Panc1 (cell line): ENCODE results near the gene NSDHL. TPM values are rescaled to one million over a fixed set of nuclear protein-coding genes. Genes with fewer than 3 reads are reported as not detected.

Source experiments
- ATAC-seq: fragments of 200-7000 bp; cut with Tn5 transposase; 2 replicates; pipeline ENCODE4 v1.9.1; 2020; ENCODE audit warnings: mild to moderate bottlenecking, moderate library complexity
- BruUV-seq: library from RNA; stranded (reverse); fragments of 400-500 nt; replicated peaks from 2 replicates; lab custom pipeline; 2021; lab: Mats Ljungman, UMichigan
- CTCF ChIA-PET: fragments of 300-600 bp; sonication (Branson Sonifier 250); formaldehyde crosslinking; loops from one replicate; lab custom pipeline; 2022; ENCODE audit warnings: antibody characterized with exemption; lab: Charles Lee
- POLR2A ChIA-PET: fragments of 300-600 bp; sonication (Branson Sonifier 250); formaldehyde crosslinking; loops from one replicate; lab custom pipeline; 2022; ENCODE audit warnings: antibody characterized with exemption; lab: Charles Lee
- DNase-seq: peaks from one replicate; pipeline ENCODE4 v3.0.0-alpha.2; 2010; ENCODE audit warnings: low read depth, low spot score
- H3K27ac ChIP-seq: 2 replicates; pipeline ENCODE4 v1.5.1; 2011; ENCODE audit warnings: mild to moderate bottlenecking, low read length, inconsistent platforms
- H3K27me3 ChIP-seq: fragments of 200-500 bp; sonication (Bioruptor generic); 2 replicates; pipeline ENCODE4 v1.6.0; 2014; ENCODE audit warnings: low read length, inconsistent platforms; ENCODE audit not compliant: control insufficient read depth, insufficient read depth
- H3K36me3 ChIP-seq: fragments of 200-500 bp; sonication (Bioruptor generic); 2 replicates; pipeline ENCODE4 v1.5.1; 2014; ENCODE audit warnings: inconsistent platforms, mild to moderate bottlenecking, low read length, moderate library complexity; ENCODE audit not compliant: control insufficient read depth, insufficient read depth
- H3K4me1 ChIP-seq: 2 replicates; pipeline ENCODE4 v1.5.1; 2011; ENCODE audit warnings: inconsistent platforms, mild to moderate bottlenecking, low read length, moderate library complexity; ENCODE audit not compliant: control insufficient read depth, insufficient read depth
- H3K4me3 ChIP-seq, 2 experiments: 2 replicates each; pipeline ENCODE4 v1.5.1; 2011 to 2012; ENCODE audit warnings: low read depth in 2 of 2, low read length in 2 of 2, mild to moderate bottlenecking in 2 of 2, inconsistent platforms in 1 of 2, moderate library complexity in 1 of 2
- H3K9me3 ChIP-seq: fragments of 200-500 bp; sonication (Bioruptor generic); 2 replicates; pipeline ENCODE4 v1.5.1; 2014; ENCODE audit warnings: low read depth, mild to moderate bottlenecking, inconsistent platforms, low read length, moderate library complexity; ENCODE audit not compliant: control insufficient read depth, insufficient read depth
- CTCF ChIP-seq: fragments of 450-650 bp; IDR thresholded peaks from 2 replicates; pipeline ENCODE4 v1.5.1; 2017; ENCODE audit warnings: mild to moderate bottlenecking
- POLR2AphosphoS5 ChIP-seq: IDR thresholded peaks from 2 replicates; pipeline ENCODE4 v1.6.1; 2012; ENCODE audit warnings: mild to moderate bottlenecking, low read depth, low read length, moderate library complexity
- REST ChIP-seq, 2 experiments: IDR thresholded peaks; 2 replicates each; pipeline ENCODE4 v1.6.1; 2011 to 2012; ENCODE audit warnings: low read depth in 2 of 2, control low read depth in 1 of 2, low read length in 1 of 2, mild to moderate bottlenecking in 1 of 2, moderate library complexity in 1 of 2; ENCODE audit not compliant: insufficient read depth in 1 of 2
- SIN3A ChIP-seq: IDR thresholded peaks from 2 replicates; pipeline ENCODE4 v1.6.1; 2012; ENCODE audit warnings: low read depth, mild to moderate bottlenecking, low read length, moderate library complexity, borderline replicate concordance; ENCODE audit not compliant: insufficient read depth
- TCF7L2 ChIP-seq: IDR thresholded peaks from 2 replicates; pipeline ENCODE4 v1.6.1; 2011; ENCODE audit warnings: mild to moderate bottlenecking, low read depth, low read length, inconsistent platforms
- in situ Hi-C: cut with HindIII; loops from 2 replicates; pipeline ENCODE4 v1.10.0; 2016; ENCODE audit warnings: low sequenced_read_pairs, low pct_unique_long_range_greater_than_20kb
- intact Hi-C: fragments of 100-400 bp; cut with micrococcal nuclease; formaldehyde crosslinking; loops from one replicate; pipeline ENCODE4 v1.10.0; 2022; ENCODE audit not compliant: unreplicated experiment
- total RNA-seq: library from RNA; stranded (reverse); gene quantifications from one replicate; pipeline ENCODE4 v1.2.1, GENCODE V29; 2021; ENCODE audit not compliant: unreplicated experiment

The NSDHL gene
- total RNA-seq, 1 experiment from 2014 or later, result 75.0 TPM

GRCh38 chrX:152844256-152844655 is 13.4 kb downstream of the NSDHL start:
- in situ Hi-C loops (no loop called here), intact Hi-C loops (no loop called here)
- no peak overlapping the region for H3K27ac ChIP-seq
- ATAC-seq, result no peak
- H3K4me3 ChIP-seq, result no peak overlapping the region
- CTCF ChIA-PET, result no interaction called here
- TF ChIP-seq CTCF, result no peak
- BruUV-seq, result no TSS peak
- H3K27me3 ChIP-seq, result no peaks in the 10 kb centered on the region
- H3K4me1 ChIP-seq, result no peaks in the 10 kb centered on the region
- POLR2A ChIA-PET, result no interaction called here
- no peaks in the 10 kb centered on the region for H3K9me3 ChIP-seq
- no peaks in the 10 kb centered on the region for H3K36me3 ChIP-seq
- no peak for DNase-seq

- H3K9me3 ChIP-seq, result no peaks in the 10 kb centered on the region
- BruUV-seq, result no TSS peak
- H3K27me3 ChIP-seq, result no peaks in the 10 kb centered on the region
- H3K4me1 ChIP-seq, result no peaks in the 10 kb centered on the region
- no peaks in the 10 kb centered on the region; the same call in 1 of the 2 replicates for H3K36me3 ChIP-seq
- TF ChIP-seq TCF7L2, result no peak
- in situ Hi-C loops (no loop called here), intact Hi-C loops (no loop called here)
- no peak overlapping the region for H3K4me3 ChIP-seq
- DNase-seq (no peak), ATAC-seq (0 out of 2 replicates have a peak, but pooled peaks have one; percentile 42)
- ChIA-PET CTCF (no interaction called here), POLR2A (no interaction called here)
- no peak overlapping the region for H3K27ac ChIP-seq
Observed at GRCh38 chrX:152845618-152846240, 14.9 kb downstream of the NSDHL start.

GRCh38 chrX:152847281-152847680 is 16.4 kb downstream of the NSDHL start:
- DNase-seq, result no peak
- no peak overlapping the region for H3K27ac ChIP-seq
- no TSS peak for BruUV-seq
- no peak overlapping the region for H3K4me3 ChIP-seq
- intact Hi-C loops, result no loop called here
- ChIA-PET CTCF (no interaction called here), POLR2A (no interaction called here)
- in situ Hi-C loops, result no loop called here
- H3K9me3 ChIP-seq, result no peaks in the 10 kb centered on the region
- no peaks in the 10 kb centered on the region; the same call in 1 of the 2 replicates for H3K36me3 ChIP-seq
- TF ChIP-seq TCF7L2 (no peak), SIN3A (no peak), CTCF (no peak), REST (IDR thresholded peaks at IDR 0.05; ENCODE audit: insufficient read depth in 1 of 2, low read depth in 2 of 2, low read length in 1 of 2) (no peak), POLR2AphosphoS5 (no peak)
- no peak for ATAC-seq
- no peaks in the 10 kb centered on the region for H3K27me3 ChIP-seq
- no peaks in the 10 kb centered on the region for H3K4me1 ChIP-seq
